PC-9 (cell line): Measurements from ENCODE around the gene PITRM1. TPM values are rescaled to one million over a fixed set of nuclear protein-coding genes. Genes with fewer than 3 reads are reported as not detected.
"Not testable (repeated sequence)": the region's sequence is repeated elsewhere in the genome, so short reads cannot be mapped to it uniquely, and the experiment has no call there.

Experiments used
- BruUV-seq: library from RNA; stranded (reverse); fragments of 400-500 nt; replicated peaks from 2 replicates; lab custom pipeline; 2021; lab: Mats Ljungman, UMichigan
- CTCF ChIA-PET: fragments of 300-600 bp; sonication (Branson Sonifier 250); formaldehyde crosslinking; loops from one replicate; lab custom pipeline; 2022; ENCODE audit warnings: antibody characterized with exemption; lab: Charles Lee
- POLR2A ChIA-PET: fragments of 300-600 bp; sonication (Branson Sonifier 250); formaldehyde crosslinking; loops from one replicate; lab custom pipeline; 2022; ENCODE audit warnings: antibody characterized with exemption; ENCODE audit not compliant: unreplicated experiment; lab: Charles Lee
- DNase-seq, 2 experiments: peaks; one replicate each; pipeline versions ENCODE4 v3.0.0 to v3.0.0-alpha.2; 2015 to 2022; ENCODE audit warnings: mixed read lengths in 1 of 2
- H2AFZ ChIP-seq: fragments of 200-600 bp; sonication (generic); 2 replicates; pipeline ENCODE4 v1.8.1; 2017; ENCODE audit warnings: antibody characterized with exemption
- H3F3A ChIP-seq: fragments of 200-600 bp; sonication (generic); 2 replicates; pipeline ENCODE4 v1.8.1; 2017; ENCODE audit warnings: antibody characterized with exemption, mild to moderate bottlenecking, low read depth; ENCODE audit not compliant: insufficient read depth
- H3K27ac ChIP-seq: fragments of 200-600 bp; sonication (generic); 2 replicates; pipeline ENCODE4 v1.6.1; 2016; ENCODE audit warnings: mixed run types
- H3K27me3 ChIP-seq: fragments of 200-600 bp; sonication (generic); 2 replicates; pipeline ENCODE4 v1.6.1; 2016; ENCODE audit warnings: low read depth, mixed run types; ENCODE audit not compliant: insufficient read depth
- H3K36me3 ChIP-seq: fragments of 200-600 bp; sonication (generic); 2 replicates; pipeline ENCODE4 v1.6.1; 2016; ENCODE audit warnings: low read depth, mixed run types
- H3K4me1 ChIP-seq: fragments of 200-600 bp; sonication (generic); replicated peaks from 2 replicates; pipeline ENCODE4 v1.6.1; 2016; ENCODE audit warnings: mixed run types; ENCODE audit not compliant: insufficient read depth
- H3K4me2 ChIP-seq: fragments of 200-600 bp; sonication (generic); 2 replicates; pipeline ENCODE4 v1.6.1; 2017; ENCODE audit warnings: mixed run types
- H3K4me3 ChIP-seq: fragments of 200-600 bp; sonication (generic); 2 replicates; pipeline ENCODE4 v1.6.1; 2016; ENCODE audit warnings: mixed run types
- H3K79me2 ChIP-seq: fragments of 200-600 bp; sonication (generic); 2 replicates; pipeline ENCODE4 v1.6.1; 2017; ENCODE audit warnings: low read depth, mixed run types
- H3K9me2 ChIP-seq: fragments of 200-600 bp; sonication (generic); 2 replicates; pipeline ENCODE4 v1.8.1; 2017; ENCODE audit warnings: mild to moderate bottlenecking; ENCODE audit not compliant: insufficient read depth
- H3K9me3 ChIP-seq: fragments of 200-600 bp; sonication (generic); 2 replicates; pipeline ENCODE4 v1.8.1; 2016; ENCODE audit warnings: low read depth; ENCODE audit not compliant: insufficient read depth
- H4K20me1 ChIP-seq: fragments of 200-600 bp; sonication (generic); 2 replicates; pipeline ENCODE4 v1.8.1; 2017; ENCODE audit not compliant: insufficient read depth
- EZH2 ChIP-seq: fragments of 200-600 bp; sonication (generic); IDR thresholded peaks from 2 replicates; pipeline ENCODE4 v1.8.0; 2017; ENCODE audit warnings: antibody characterized with exemption, low read depth
- intact Hi-C: fragments of 100-400 bp; cut with micrococcal nuclease; formaldehyde crosslinking; loops from one replicate; pipeline ENCODE4 v1.10.0; 2022; ENCODE audit not compliant: unreplicated experiment
- total RNA-seq: library from RNA; stranded (reverse); gene quantifications from 2 replicates; pipeline ENCODE4 v1.2.3, GENCODE V29; 2021
- TF ChIP-seq, protein P1 (sequence below): fragments of 200-600 bp; sonication (generic); conservative IDR thresholded peaks from 2 replicates; pipeline ENCODE4 v1.6.1; 2017; ENCODE audit warnings: mixed run types, antibody characterized with exemption, mild to moderate bottlenecking, moderate library complexity

The PITRM1 gene
- total RNA-seq, 1 experiment from 2014 or later = 124 TPM

GRCh38 chr10:3220853-3221252 lies 48.3 kb upstream of the PITRM1 start:
- ChIA-PET CTCF (no interaction called here), POLR2A (no interaction called here)
- Histone ChIP-seq H3K4me2 (no peak overlapping the region), H3K9me2 (no peaks in the 10 kb centered on the region), H4K20me1 (no peaks in the 10 kb centered on the region), H3K36me3 (no peaks in the 10 kb centered on the region), H3K27me3 (no peaks in the 10 kb centered on the region), H3K27ac (no peak overlapping the region), H2AFZ (no peak overlapping the region), H3F3A (no peaks in the 10 kb centered on the region), H3K79me2 (no peaks in the 10 kb centered on the region), H3K9me3 (no peaks in the 10 kb centered on the region), H3K4me3 (no peak overlapping the region), H3K4me1 (no peaks in the 10 kb centered on the region)
- TF ChIP-seq, protein P1, sequence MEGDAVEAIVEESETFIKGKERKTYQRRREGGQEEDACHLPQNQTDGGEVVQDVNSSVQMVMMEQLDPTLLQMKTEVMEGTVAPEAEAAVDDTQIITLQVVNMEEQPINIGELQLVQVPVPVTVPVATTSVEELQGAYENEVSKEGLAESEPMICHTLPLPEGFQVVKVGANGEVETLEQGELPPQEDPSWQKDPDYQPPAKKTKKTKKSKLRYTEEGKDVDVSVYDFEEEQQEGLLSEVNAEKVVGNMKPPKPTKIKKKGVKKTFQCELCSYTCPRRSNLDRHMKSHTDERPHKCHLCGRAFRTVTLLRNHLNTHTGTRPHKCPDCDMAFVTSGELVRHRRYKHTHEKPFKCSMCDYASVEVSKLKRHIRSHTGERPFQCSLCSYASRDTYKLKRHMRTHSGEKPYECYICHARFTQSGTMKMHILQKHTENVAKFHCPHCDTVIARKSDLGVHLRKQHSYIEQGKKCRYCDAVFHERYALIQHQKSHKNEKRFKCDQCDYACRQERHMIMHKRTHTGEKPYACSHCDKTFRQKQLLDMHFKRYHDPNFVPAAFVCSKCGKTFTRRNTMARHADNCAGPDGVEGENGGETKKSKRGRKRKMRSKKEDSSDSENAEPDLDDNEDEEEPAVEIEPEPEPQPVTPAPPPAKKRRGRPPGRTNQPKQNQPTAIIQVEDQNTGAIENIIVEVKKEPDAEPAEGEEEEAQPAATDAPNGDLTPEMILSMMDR = no peak
- TF ChIP-seq EZH2 = no peak
- no TSS peak for BruUV-seq
- intact Hi-C loops = no loop called here
- no peak for DNase-seq

GRCh38 chr10:3219021-3219628 lies 46.5 kb upstream of the PITRM1 start:
- H3K79me2 ChIP-seq, H3K27ac ChIP-seq, H3K36me3 ChIP-seq, H2AFZ ChIP-seq, H4K20me1 ChIP-seq, BruUV-seq, DNase-seq, H3K4me1 ChIP-seq, CTCF ChIA-PET, H3K27me3 ChIP-seq, H3K4me3 ChIP-seq, H3K9me3 ChIP-seq, H3K9me2 ChIP-seq, H3K4me2 ChIP-seq, H3F3A ChIP-seq, POLR2A ChIA-PET, intact Hi-C loops: not testable (repeated sequence)

- H3K36me3 ChIP-seq = no peaks in the 10 kb centered on the region
- no peak for DNase-seq
- H3K4me2 ChIP-seq = no peak overlapping the region
- TF ChIP-seq EZH2 = no peak
- TF ChIP-seq, protein P1 = no peak
- H3K9me2 ChIP-seq = no peaks in the 10 kb centered on the region
- H3K79me2 ChIP-seq = no peaks in the 10 kb centered on the region
- H3K27me3 ChIP-seq = no peaks in the 10 kb centered on the region
- ChIA-PET POLR2A (no interaction called here), CTCF (no interaction called here)
- no peaks in the 10 kb centered on the region for H4K20me1 ChIP-seq
- H3K9me3 ChIP-seq = no peaks in the 10 kb centered on the region
- intact Hi-C loops = no loop called here
- H3K4me1 ChIP-seq = no peaks in the 10 kb centered on the region
- H3F3A ChIP-seq = no peaks in the 10 kb centered on the region
- no TSS peak for BruUV-seq
- H3K4me3 ChIP-seq = no peak overlapping the region
- no peak overlapping the region for H2AFZ ChIP-seq
- no peak overlapping the region for H3K27ac ChIP-seq
Observed at GRCh38 chr10:3217853-3218252, 45.3 kb upstream of the PITRM1 start.

- no peaks in the 10 kb centered on the region for H3K79me2 ChIP-seq
- no TSS peak for BruUV-seq
- no peaks in the 10 kb centered on the region for H4K20me1 ChIP-seq
- no peaks in the 10 kb centered on the region for H3K9me3 ChIP-seq
- POLR2A ChIA-PET = interaction anchor here (0.7 kb wide), 1 partner anchor 1555 kb away, joined by 8 read pairs; no protein-coding TSS in a partner anchor
- CTCF ChIA-PET = no interaction called here
- no peaks in the 10 kb centered on the region for H3K9me2 ChIP-seq
- no peak overlapping the region for H3K27ac ChIP-seq
- no peak overlapping the region for H3K4me2 ChIP-seq
- no peaks in the 10 kb centered on the region for H3K27me3 ChIP-seq
- H3K36me3 ChIP-seq = no peaks in the 10 kb centered on the region
- H3F3A ChIP-seq = no peaks in the 10 kb centered on the region
- no peaks in the 10 kb centered on the region for H3K4me1 ChIP-seq
- DNase-seq = no peak
- no peak overlapping the region for H2AFZ ChIP-seq
- TF ChIP-seq, protein P1 = no peak
- TF ChIP-seq EZH2 = no peak
- H3K4me3 ChIP-seq = no peak overlapping the region
- intact Hi-C loops = no loop called here
Observed at GRCh38 chr10:3217301-3217700, 44.7 kb upstream of the PITRM1 start.
